Nephron (organoid): ENCODE measurements around the gene CTXN1.
A peak's percentile ranks its signal among the peaks of the same experiment; 100 is the strongest.
"Not testable (repeated sequence)": the region's sequence is repeated elsewhere in the genome, so short reads cannot be mapped to it uniquely, and the experiment has no call there.

Source experiments
- H3K27ac Mint-ChIP-seq, 3 experiments: 2 replicates each; pipeline ENCODE4 v1.8.0; 2020; ENCODE audit warnings: mixed read lengths in 3 of 3, mild to moderate bottlenecking in 2 of 3, moderate library complexity in 1 of 3
- H3K27me3 Mint-ChIP-seq: 2 replicates; pipeline ENCODE4 v1.8.0; 2021; ENCODE audit warnings: low read depth, mild to moderate bottlenecking, moderate library complexity, mixed read lengths
- H3K36me3 Mint-ChIP-seq: 2 replicates; pipeline ENCODE4 v1.8.0; 2020; ENCODE audit warnings: low read depth, mixed read lengths
- H3K4me1 Mint-ChIP-seq: 2 replicates; pipeline ENCODE4 v1.8.0; 2020; ENCODE audit warnings: mixed read lengths
- H3K4me3 Mint-ChIP-seq, 3 experiments: 2 replicates each; pipeline ENCODE4 v1.8.0; 2020; ENCODE audit warnings: mild to moderate bottlenecking in 3 of 3, mixed read lengths in 3 of 3, moderate library complexity in 2 of 3
- H3K9me3 Mint-ChIP-seq: 2 replicates; pipeline ENCODE4 v1.8.0; 2020; ENCODE audit warnings: mixed read lengths
- CTCF ChIP-seq, 3 experiments: fragments of 200-600 bp; sonication (generic); IDR thresholded peaks; one replicate each; pipeline ENCODE4 v1.5.0; 2021; ENCODE audit warnings: antibody characterized with exemption in 3 of 3; ENCODE audit not compliant: unreplicated experiment in 3 of 3

The CTXN1 gene

GRCh38 chr19:7897292-7897691 is 28.6 kb downstream of the CTXN1 start:
- Mint-ChIP-seq H3K4me1 (no peaks in the 10 kb centered on the region), H3K4me3 (no peak overlapping the region), H3K36me3 (no peaks in the 10 kb centered on the region), H3K27ac (no peak overlapping the region), H3K27me3 (peaks cover 6% of the 10 kb centered on the region), H3K9me3 (no peaks in the 10 kb centered on the region)
- no peak for TF ChIP-seq CTCF (IDR thresholded peaks at IDR 0.05; ENCODE audit: unreplicated experiment in 3 of 3)

GRCh38 chr19:7895565-7895964 is 30.4 kb downstream of the CTXN1 start:
- H3K27ac Mint-ChIP-seq, result no peak overlapping the region
- H3K36me3 Mint-ChIP-seq, result no peaks in the 10 kb centered on the region
- H3K4me1 Mint-ChIP-seq, result no peaks in the 10 kb centered on the region
- no peak overlapping the region for H3K4me3 Mint-ChIP-seq
- H3K9me3 Mint-ChIP-seq, result no peaks in the 10 kb centered on the region
- H3K27me3 Mint-ChIP-seq, result peaks cover 18% of the 10 kb centered on the region
- TF ChIP-seq CTCF (IDR thresholded peaks at IDR 0.05; ENCODE audit: unreplicated experiment in 3 of 3), result no peak

GRCh38 chr19:7894612-7895309 is 31.2 kb downstream of the CTXN1 start:
- Mint-ChIP-seq H3K9me3 (no peaks in the 10 kb centered on the region), H3K27ac (no peak overlapping the region), H3K36me3 (no peaks in the 10 kb centered on the region), H3K4me1 (no peaks in the 10 kb centered on the region), H3K27me3 (peaks cover 20% of the 10 kb centered on the region), H3K4me3 (no peak overlapping the region)
- no peak for TF ChIP-seq CTCF (IDR thresholded peaks at IDR 0.05; ENCODE audit: unreplicated experiment in 3 of 3)

- H3K36me3 Mint-ChIP-seq, H3K4me3 Mint-ChIP-seq, H3K27ac Mint-ChIP-seq, H3K9me3 Mint-ChIP-seq, H3K4me1 Mint-ChIP-seq: not testable (repeated sequence)
- peaks cover 25% of the 10 kb centered on the region for H3K27me3 Mint-ChIP-seq
Measured at GRCh38 chr19:7893362-7894101, 32.4 kb downstream of the CTXN1 start.

DNA sequence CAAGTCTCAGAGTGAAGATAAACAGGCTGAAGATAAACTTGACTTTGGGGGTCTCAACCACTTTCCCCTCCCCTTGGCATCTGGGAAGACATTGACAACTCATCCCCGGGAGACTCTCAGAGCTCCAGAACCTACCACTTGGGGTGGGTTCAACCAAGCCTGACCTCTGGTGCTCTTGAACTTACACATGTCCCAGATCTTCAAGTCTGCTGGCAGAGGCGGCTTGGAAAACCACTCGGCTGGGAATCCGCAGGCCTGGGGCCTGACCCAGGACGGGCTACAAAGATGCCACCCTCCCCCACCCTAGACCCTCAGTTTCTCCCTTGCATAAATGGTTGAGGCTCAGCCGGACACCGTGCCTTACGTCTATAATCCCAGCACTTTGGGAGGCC is 37.1 kb downstream of the CTXN1 start:
- H3K36me3 Mint-ChIP-seq, result no peaks in the 10 kb centered on the region
- no peak overlapping the region for H3K27ac Mint-ChIP-seq
- H3K27me3 Mint-ChIP-seq, result peaks cover 32% of the 10 kb centered on the region
- TF ChIP-seq CTCF (IDR thresholded peaks at IDR 0.05; ENCODE audit: unreplicated experiment in 3 of 3), result no peak
- H3K4me3 Mint-ChIP-seq, result peak overlapping the region in 2 of 3 experiments; percentile 32 to 40
- H3K4me1 Mint-ChIP-seq, result no peaks in the 10 kb centered on the region
- no peaks in the 10 kb centered on the region for H3K9me3 Mint-ChIP-seq

DNA sequence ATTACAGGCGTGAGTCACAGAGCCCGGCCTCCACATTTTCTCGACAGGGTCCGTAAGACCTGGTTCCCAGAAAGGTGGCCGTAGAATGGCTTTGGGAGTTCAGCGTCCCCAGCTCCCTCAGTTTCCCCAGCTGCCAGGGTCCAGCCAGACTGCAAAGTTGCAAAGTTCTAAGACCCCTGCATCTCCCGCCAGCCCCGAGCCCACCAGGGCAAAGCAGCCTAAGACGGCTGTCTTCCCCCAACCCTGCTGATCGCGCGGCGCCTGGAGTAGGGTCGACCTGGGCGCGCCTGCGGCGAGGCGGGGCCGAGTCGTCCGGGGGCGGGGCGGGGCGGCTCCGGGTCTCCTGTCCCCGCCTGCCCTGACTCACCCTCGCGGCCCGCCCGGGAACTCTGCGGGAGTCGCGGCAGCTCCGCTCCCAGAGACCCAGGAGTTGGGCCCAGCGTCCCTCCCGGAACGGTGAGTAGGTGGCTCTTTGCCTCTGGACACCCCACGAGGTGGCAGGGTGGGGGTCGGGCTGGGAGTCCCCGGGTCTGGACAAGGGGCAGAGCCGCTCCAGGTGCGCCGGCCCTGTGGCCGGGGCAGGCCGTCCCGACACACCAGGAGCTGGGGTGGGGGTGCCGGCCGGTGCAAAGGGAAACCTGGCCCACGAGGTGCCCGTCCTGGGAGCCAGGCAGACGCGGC is 37.6 kb downstream of the CTXN1 start, which contains the start of gene LRRC8E:
LRRC8E (plus strand) TSS at position 366 of the 681 bp plus-strand sequence. CDS start 7,094 bp downstream, outside the sequence.
- Mint-ChIP-seq H3K4me1 (no peaks in the 10 kb centered on the region), H3K9me3 (no peaks in the 10 kb centered on the region), H3K36me3 (no peaks in the 10 kb centered on the region), H3K27ac (no peak within 1 kb of the TSS), H3K27me3 (peaks cover 31% of the 10 kb centered on the region), H3K4me3 (peak within 1 kb of the TSS in 2 of 3 experiments; percentile 32 to 40)
- TF ChIP-seq CTCF (IDR thresholded peaks at IDR 0.05; ENCODE audit: unreplicated experiment in 3 of 3), result no peak
